Suprapubic skin (tissue), 4 donors: ENCODE measurements around the gene METTL4. TPM values are rescaled to one million over a fixed set of nuclear protein-coding genes. Genes with fewer than 3 reads are reported as not detected.

ENCODE experiments used
- DNase-seq, 2 donors: peaks; one replicate each; pipeline ENCODE4 v3.0.0-alpha.2; 2019; ENCODE audit warnings: low spot score in 2 of 2
- H3K27ac ChIP-seq: fragments of 200-600 bp; sonication (generic); one replicate; pipeline ENCODE4 v1.5.1; 2019
- H3K27me3 ChIP-seq: fragments of 200-600 bp; sonication (generic); one replicate; pipeline ENCODE4 v1.5.1; 2019
- H3K36me3 ChIP-seq: fragments of 200-600 bp; sonication (generic); one replicate; pipeline ENCODE4 v1.5.1; 2019
- H3K4me1 ChIP-seq: fragments of 200-600 bp; sonication (generic); one replicate; pipeline ENCODE4 v1.5.1; 2019
- H3K4me3 ChIP-seq: fragments of 200-600 bp; sonication (generic); one replicate; pipeline ENCODE4 v1.5.1; 2019; ENCODE audit warnings: mild to moderate bottlenecking
- H3K9me3 ChIP-seq: fragments of 200-600 bp; sonication (generic); one replicate; pipeline ENCODE4 v1.5.1; 2019
- EP300 ChIP-seq: sonication (generic); formaldehyde crosslinking; IDR thresholded peaks from one replicate; pipeline ENCODE4 v1.6.1; 2017; ENCODE audit warnings: antibody characterized with exemption
- POLR2A ChIP-seq, 2 donors: fragments of 450-650 bp; IDR thresholded peaks; one replicate each; pipeline ENCODE4 v1.6.1; 2017; ENCODE audit warnings: antibody characterized with exemption in 2 of 2, mild to moderate bottlenecking in 2 of 2, moderate library complexity in 2 of 2
- POLR2AphosphoS5 ChIP-seq, 3 donors: sonication (generic); formaldehyde crosslinking; IDR thresholded peaks; one replicate each; pipeline ENCODE4 v1.6.1; 2017; ENCODE audit warnings: antibody characterized with exemption in 3 of 3
- WGBS: methylation state at CpG from one replicate; pipeline ENCODE4 v1.1.5; 2018; 5-methylcytosine and 5-hydroxymethylcytosine counted together
- total RNA-seq, 4 donors: library from RNA; depleted of rRNA; stranded (reverse); fragments of >200 nt; gene quantifications; one replicate each; pipeline ENCODE4 v1.1.0, GENCODE V29; 2016
- TF ChIP-seq, protein P1 (sequence below), 2 donors: fragments of 200-600 bp in 1 of 2; fragments of 450-650 bp in 1 of 2; sonication (generic) in 1 of 2; IDR thresholded peaks; one replicate each; pipeline ENCODE4 v1.5.1; 2016 to 2019; ENCODE audit warnings: antibody characterized with exemption in 2 of 2, mild to moderate bottlenecking in 1 of 2, moderate library complexity in 1 of 2

METTL4 gene
- total RNA-seq, 4 donors from 2014 or later: 3.3 to 10.5 (median 4.9) TPM

DNA sequence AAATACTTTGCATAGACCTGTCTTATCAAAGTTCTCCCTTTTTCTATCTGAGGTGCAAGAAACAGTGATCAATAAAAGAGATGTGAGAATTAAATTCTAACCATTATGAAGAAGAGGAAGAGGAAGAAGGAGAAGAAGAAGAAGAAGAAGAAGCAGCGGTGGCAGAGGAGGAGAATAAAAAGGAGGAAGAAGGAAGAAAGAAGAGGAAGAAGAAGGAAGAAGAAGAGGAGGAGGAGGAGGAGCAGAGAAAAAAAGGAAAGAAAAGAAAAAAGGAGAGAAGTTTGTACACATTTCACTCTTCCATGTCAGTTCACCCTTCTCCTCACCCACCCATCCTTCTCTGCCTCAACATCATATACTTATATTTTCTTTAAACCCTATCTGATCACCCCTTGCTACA lies 68.4 kb downstream of the METTL4 start:
- DNase-seq: no peak
- no peaks in the 10 kb centered on the region for H3K4me1 ChIP-seq
- no peak for TF ChIP-seq POLR2A (IDR thresholded peaks at IDR 0.05)
- no peak for TF ChIP-seq POLR2AphosphoS5 (IDR thresholded peaks at IDR 0.05)
- TF ChIP-seq, protein P1, sequence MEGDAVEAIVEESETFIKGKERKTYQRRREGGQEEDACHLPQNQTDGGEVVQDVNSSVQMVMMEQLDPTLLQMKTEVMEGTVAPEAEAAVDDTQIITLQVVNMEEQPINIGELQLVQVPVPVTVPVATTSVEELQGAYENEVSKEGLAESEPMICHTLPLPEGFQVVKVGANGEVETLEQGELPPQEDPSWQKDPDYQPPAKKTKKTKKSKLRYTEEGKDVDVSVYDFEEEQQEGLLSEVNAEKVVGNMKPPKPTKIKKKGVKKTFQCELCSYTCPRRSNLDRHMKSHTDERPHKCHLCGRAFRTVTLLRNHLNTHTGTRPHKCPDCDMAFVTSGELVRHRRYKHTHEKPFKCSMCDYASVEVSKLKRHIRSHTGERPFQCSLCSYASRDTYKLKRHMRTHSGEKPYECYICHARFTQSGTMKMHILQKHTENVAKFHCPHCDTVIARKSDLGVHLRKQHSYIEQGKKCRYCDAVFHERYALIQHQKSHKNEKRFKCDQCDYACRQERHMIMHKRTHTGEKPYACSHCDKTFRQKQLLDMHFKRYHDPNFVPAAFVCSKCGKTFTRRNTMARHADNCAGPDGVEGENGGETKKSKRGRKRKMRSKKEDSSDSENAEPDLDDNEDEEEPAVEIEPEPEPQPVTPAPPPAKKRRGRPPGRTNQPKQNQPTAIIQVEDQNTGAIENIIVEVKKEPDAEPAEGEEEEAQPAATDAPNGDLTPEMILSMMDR (IDR thresholded peaks at IDR 0.05): no peak
- TF ChIP-seq EP300: no peak
- no peaks in the 10 kb centered on the region for H3K36me3 ChIP-seq
- no peak overlapping the region for H3K4me3 ChIP-seq
- H3K9me3 ChIP-seq: no peaks in the 10 kb centered on the region
- H3K27ac ChIP-seq: no peak overlapping the region
- 70% methylated on average over 1 of the region's 1 CpG for WGBS
- H3K27me3 ChIP-seq: no peaks in the 10 kb centered on the region

DNA sequence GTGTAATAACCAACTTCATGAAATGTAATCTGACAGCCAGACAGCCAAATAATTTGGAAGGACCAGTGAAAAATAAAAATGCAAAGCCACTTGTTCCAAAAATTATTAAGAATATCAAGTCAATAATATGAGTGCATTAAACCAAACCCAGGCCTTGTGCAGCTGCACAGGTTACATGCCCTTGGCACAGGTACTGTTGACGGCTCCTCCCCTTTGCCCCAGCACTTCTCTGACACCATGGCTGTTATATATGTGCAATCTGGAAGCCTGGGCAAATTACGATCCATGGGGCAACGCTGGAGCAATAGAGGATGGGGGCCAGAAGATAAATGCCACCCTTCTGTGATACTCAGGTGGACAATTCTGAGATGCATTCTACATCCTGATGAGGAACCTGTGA lies 68.9 kb downstream of the METTL4 start:
- H3K4me3 ChIP-seq: no peak overlapping the region
- no peak for DNase-seq
- H3K9me3 ChIP-seq: no peaks in the 10 kb centered on the region
- no peaks in the 10 kb centered on the region for H3K27me3 ChIP-seq
- no peaks in the 10 kb centered on the region for H3K36me3 ChIP-seq
- TF ChIP-seq POLR2AphosphoS5 (IDR thresholded peaks at IDR 0.05) (no peak), POLR2A (IDR thresholded peaks at IDR 0.05) (no peak), EP300 (no peak)
- TF ChIP-seq, protein P1 (IDR thresholded peaks at IDR 0.05): no peak
- no peak overlapping the region for H3K27ac ChIP-seq
- 59% methylated on average over 3 of the region's 3 CpGs for WGBS
- H3K4me1 ChIP-seq: no peaks in the 10 kb centered on the region

DNA sequence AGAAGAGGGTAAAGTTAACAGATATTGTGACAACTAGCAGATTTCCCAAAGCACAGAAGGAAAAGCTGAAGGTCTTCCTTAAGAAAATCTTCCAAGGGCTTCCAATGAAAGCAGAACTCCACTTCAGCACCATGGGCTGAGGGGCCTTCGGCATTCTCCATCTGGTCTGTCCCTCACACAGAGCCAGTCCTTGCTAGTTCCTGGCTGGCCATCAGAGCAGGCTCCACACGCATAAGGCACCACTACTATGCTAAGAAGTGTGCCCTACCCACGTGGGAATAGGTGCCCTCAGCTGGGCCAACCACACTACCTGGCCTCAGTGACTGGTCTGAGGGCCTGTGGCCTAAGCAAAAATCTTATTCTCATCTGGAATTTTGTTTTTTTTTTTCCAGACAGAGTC lies 73.5 kb downstream of the METTL4 start:
- DNase-seq: no peak
- Histone ChIP-seq H3K4me1 (no peaks in the 10 kb centered on the region), H3K27ac (no peak overlapping the region), H3K36me3 (no peaks in the 10 kb centered on the region), H3K9me3 (no peaks in the 10 kb centered on the region), H3K27me3 (no peaks in the 10 kb centered on the region), H3K4me3 (no peak overlapping the region)
- TF ChIP-seq POLR2AphosphoS5 (IDR thresholded peaks at IDR 0.05): no peak
- TF ChIP-seq EP300: no peak
- no peak for TF ChIP-seq POLR2A (IDR thresholded peaks at IDR 0.05)
- TF ChIP-seq, protein P1 (IDR thresholded peaks at IDR 0.05): no peak
- WGBS: 81% methylated on average over 3 of the region's 3 CpGs

DNA sequence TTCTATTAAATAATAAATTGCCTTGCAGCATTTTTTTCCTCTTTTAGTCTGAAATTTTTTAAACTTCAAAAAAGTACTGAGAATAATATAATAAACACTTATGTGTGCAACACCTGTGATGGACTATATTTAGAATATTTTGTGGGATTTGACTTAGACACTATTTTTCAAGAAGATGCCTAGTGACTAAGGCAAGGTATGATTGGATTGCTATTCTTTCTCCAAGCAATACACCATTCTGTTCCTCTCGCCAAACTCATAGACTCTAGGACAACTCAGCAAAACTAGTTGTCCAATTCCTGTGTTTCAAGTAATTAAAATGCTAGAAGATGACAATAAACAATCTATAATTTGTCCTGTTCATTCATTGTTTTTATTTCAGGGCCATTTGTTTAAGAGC lies 75.9 kb downstream of the METTL4 start:
- Histone ChIP-seq H3K4me3 (no peak overlapping the region), H3K9me3 (no peaks in the 10 kb centered on the region), H3K27ac (no peak overlapping the region), H3K4me1 (no peaks in the 10 kb centered on the region), H3K27me3 (no peaks in the 10 kb centered on the region), H3K36me3 (no peaks in the 10 kb centered on the region)
- 96% methylated on average over 1 of the region's 1 CpG for WGBS
- no peak for DNase-seq
- no peak for TF ChIP-seq POLR2A (IDR thresholded peaks at IDR 0.05)
- TF ChIP-seq EP300: no peak
- TF ChIP-seq, protein P1 (IDR thresholded peaks at IDR 0.05): no peak
- TF ChIP-seq POLR2AphosphoS5 (IDR thresholded peaks at IDR 0.05): no peak

DNA sequence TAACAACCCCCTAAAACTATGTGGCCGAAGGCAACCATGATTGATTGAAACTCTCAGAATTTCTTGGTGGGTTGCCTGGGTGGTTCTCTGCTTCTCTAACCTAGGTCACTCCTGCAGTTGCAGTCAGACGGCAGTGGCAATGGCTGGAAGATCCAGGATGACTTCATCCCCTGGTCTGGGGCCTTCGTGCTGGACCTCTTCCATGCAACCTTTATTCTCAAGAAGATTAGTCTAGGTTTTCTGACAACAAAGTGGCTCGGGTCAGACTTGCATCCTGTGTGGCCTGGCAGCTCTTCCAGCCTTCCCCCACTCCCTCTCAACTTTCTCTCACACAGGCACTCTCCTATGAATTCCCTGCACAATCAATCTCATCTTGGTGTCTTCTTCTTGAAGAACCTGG lies 76.4 kb downstream of the METTL4 start:
- Histone ChIP-seq H3K27ac (no peak overlapping the region), H3K27me3 (no peaks in the 10 kb centered on the region), H3K9me3 (no peaks in the 10 kb centered on the region), H3K36me3 (no peaks in the 10 kb centered on the region), H3K4me3 (no peak overlapping the region), H3K4me1 (no peaks in the 10 kb centered on the region)
- no peak for DNase-seq
- WGBS: 75% methylated on average over 4 of the region's 4 CpGs
- no peak for TF ChIP-seq POLR2AphosphoS5 (IDR thresholded peaks at IDR 0.05)
- no peak for TF ChIP-seq POLR2A (IDR thresholded peaks at IDR 0.05)
- TF ChIP-seq, protein P1 (IDR thresholded peaks at IDR 0.05): no peak
- TF ChIP-seq EP300: no peak

Other genes with a start within 250 kb of the METTL4 start
- 1 to 10 TPM; 1.1 to 2.7 (median 2.5) TPM for gene NDC80, start 52 bp upstream of the METTL4 start, total RNA-seq
- gene SMCHD1, start 84.2 kb upstream of the METTL4 start, total RNA-seq: 100 to 1,000 TPM in 1 of 4 donors, 10 to 100 TPM in 3; 35.5 to 126 (median 41.3) TPM